HG03025 (cell line): ENCODE measurements around the gene LLPH.

Experiments used
- ATAC-seq: cut with Tn5 transposase; IDR thresholded peaks from one replicate; pipeline ENCODE4 v1.9.1; 2021; ENCODE audit warnings: mild to moderate bottlenecking, moderate library complexity; ENCODE audit not compliant: unreplicated experiment, low FRiP score

Gene LLPH

DNA sequence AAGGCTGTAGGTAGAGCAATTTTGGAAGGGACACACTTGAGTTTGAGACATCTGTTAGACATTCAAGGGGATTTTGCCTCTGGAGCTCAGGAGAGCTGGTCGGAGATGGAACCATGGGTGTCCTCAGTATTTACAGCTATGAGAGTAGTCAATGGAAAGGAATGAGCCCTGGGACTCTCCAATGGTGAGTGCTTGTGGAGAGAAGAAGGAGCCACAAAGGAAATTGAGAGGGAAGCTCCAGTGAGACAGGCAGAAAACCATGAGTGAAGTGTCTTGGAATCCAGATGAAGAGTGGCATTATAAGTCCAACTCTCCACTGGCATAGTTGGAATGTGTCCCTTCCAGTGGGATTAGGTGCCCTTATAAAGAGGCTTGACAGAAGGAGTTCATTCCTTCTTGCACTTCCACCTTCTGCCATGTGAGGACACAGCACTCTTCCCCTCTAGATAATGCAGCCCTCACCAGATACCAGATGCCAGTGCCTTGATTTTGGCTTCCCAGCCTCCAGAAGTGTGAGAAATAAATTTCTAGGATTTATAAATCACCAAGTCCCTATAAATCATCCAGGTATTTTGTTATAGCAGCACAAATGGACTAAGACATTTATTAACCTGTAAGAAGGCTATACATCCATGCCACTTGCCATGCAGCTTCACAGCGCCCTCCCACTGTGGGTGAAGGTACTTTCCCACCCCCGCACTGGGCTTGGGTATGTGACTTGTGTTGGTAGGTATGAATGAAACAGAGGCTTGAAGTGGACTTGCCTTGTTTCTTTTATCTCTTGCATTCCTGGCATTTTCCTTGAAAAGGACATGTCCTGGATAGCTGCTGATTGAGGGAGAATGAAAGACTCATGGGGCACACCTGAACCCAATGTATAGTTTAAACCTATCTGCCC is 27.3 kb downstream of the LLPH start:
- no peak for ATAC-seq

DNA sequence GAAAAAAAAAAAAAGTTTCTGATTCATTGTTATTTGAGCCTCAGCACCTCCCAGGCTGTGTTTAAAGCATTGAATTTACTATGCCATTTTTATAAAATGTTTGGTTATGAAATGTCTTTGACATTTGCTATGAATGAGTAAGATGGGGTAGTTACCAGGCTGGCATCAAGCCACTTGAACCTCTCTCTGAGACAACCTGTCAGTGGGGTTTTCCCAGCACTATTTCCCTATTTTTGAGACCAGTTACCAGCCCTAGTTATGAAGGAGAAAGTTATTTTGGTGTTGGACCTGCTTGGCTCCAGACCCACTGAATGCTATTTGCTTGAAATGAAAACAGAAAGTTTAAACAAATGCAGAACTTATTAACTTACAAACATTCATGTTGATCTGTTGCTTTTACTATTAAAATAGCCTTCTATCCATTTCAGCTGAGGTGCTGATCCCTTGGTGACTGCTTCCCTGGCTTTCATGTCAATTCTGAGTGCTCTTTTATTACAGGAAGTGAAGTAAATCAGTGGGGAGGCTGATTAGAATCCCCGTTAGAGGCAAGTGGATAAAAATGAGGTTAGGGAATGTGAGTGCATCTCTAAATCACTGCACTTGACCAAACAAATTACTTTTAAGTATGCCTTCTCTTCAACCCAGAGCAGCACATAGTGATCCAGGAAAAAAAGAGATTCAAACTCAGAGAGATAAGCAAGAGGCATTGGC is 37.8 kb downstream of the LLPH start:
- ATAC-seq, result no peak

DNA sequence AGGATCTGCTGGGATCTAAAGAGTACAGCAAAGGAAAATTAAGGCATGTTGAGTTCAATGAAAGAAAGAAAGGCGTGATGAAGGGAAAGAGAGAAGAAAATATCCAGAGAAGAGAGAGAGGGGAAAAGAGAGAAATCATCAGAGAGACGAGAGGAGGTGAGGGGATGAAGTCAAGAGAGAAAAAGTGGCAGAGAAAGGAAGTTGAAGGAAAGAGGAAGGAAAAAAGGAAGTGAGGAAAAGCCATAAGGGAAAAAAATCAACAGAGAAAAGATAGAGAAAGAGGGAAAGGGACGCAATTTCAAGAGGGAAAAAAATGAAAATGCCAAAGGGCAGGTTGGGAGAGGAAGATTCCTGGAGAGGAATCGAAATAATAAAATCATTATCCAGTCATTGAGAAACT is 40.4 kb downstream of the LLPH start:
- ATAC-seq, result no peak

- ATAC-seq, result peak; percentile 49
Observed at GRCh38 chr12:66087365-66087943, 43.1 kb downstream of the LLPH start.

DNA sequence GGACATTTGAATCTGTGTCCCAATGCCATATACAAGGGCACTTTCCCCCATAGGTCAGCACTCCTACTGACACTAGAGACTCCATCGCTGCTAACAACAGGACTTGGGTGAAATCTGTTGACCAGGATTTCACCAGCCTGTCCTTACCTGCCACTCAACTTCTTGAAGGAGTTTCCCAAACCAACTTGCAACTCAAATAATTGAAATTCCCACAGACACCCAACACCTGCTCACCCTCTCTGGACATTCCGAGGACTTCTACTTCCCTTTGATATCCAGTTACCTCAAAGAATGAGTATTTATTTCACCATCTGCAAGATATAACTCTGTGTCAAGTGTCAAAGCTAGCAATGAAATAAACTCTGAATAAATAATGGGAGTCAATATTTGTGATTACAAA is 44.6 kb downstream of the LLPH start:
- ATAC-seq, result no peak

- ATAC-seq, result no peak
Observed at GRCh38 chr12:66085213-66085612, 45.3 kb downstream of the LLPH start.

- ATAC-seq, result no peak
Observed at GRCh38 chr12:66083766-66084165, 46.8 kb downstream of the LLPH start.

DNA sequence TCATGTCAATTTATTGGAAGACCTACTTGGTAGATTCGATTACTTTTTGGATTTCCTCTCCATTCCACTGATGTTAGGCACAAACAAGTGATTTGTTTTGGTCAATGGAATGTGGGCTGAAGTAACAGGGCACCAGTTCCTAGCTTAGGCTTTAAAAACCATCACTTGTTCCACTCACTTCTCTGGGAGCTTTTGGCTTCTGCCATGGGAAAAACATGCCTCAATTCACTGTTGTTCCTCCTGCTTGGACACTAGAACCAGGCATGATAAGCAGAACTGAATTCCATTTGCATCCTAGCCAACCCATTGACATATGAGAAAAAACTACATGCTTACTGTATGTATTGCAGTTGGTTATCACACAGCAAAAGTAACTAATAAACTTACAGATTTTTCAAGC is 47.8 kb downstream of the LLPH start:
- ATAC-seq, result no peak

DNA sequence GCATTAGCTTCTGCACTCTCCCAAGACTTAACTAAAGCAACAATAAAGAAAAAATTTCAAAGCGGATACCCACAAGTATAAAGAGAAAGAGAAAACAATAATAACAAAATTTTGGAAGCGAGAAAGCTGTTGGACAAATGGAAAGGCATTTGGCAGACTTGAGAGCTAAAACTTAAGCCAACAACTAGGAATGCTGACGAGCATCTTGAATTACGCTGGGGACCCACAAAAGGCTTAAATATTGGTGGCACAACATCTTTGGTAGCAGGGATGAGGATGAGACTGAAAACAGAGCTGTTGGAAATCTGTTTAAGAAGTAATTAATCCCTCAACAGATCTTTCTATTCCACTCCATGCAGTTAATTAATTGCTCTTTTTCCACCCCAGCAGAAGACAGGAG is 49.8 kb downstream of the LLPH start:
- no peak for ATAC-seq

DNA sequence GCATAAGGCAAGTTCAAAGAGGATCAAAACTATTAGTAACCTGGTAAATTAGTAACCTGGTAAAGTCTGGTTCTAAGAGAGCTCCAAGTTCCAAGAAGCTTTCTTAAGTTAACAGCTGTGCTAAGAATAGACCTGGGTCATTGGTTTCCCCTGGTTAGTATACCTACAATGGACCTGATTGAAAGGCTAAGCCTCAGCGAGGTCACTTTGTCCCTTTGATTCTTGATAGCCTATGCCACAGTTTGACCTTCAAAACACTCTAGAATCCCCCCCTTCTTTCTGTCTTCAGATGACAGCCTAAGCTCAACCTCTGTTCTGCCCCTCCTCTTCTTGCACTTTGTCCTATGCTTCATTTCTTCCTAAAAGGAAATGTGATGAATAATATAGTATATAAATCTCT is 53.0 kb downstream of the LLPH start:
- no peak for ATAC-seq

DNA sequence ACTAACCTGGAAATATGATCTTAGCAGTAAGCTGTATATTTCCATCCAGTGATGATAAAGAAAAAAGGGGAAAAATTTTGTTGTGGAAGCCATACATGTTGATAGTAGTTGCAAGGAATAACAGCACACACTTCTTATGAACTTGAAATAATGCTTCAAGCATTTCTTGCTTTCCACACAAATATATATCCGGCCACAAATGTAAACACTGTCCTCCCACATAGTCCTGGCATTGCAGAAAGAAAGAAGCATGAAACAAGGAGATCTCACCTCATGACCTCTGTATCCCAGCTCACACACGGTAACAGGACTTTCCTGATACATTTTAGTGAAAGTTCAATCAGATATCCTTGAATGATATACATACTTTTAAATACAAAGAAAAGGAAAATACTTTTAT is 56.0 kb downstream of the LLPH start:
- ATAC-seq, result no peak

DNA sequence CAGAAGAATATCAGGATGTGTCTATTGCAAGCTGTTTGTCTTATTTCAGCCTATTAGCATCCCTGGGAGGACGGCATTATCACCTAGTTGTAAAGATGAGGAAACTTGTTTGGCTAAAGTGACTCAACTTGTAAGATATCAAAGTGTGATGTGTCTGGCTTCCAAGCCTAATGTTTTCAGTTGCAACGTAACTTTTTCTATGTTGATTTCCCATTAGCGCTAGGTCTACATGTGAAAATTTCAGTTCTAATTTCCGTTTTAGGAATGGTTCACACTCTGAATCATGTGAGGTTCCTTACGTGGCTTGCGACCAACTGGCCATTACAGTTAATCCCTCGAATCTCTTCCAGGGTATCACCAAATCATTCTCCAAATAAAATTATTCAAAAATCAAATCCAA is 58.0 kb downstream of the LLPH start:
- peak; percentile 31 for ATAC-seq

- ATAC-seq, result peak; percentile 66
Observed at GRCh38 chr12:66072135-66072534, 58.4 kb downstream of the LLPH start.

DNA sequence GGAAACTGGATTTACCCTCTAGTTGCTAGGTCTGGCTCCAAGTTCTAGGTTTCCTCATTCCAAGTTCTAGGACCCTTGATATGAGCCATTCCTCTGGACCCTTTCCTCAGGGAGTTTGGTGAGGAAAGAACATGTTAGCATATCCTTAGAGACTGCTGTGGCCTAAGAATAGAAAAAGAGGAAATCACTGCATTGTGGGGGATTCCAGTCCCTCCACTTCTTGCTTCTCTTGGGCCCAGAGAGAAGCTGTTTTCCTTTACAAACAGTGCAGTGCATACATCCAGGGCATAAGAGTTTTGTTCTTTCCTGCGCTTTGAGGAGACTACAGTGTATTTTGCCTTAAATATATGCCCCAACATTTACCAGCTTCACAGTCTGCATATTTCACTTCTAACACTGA is 59.0 kb downstream of the LLPH start:
- no peak for ATAC-seq

DNA sequence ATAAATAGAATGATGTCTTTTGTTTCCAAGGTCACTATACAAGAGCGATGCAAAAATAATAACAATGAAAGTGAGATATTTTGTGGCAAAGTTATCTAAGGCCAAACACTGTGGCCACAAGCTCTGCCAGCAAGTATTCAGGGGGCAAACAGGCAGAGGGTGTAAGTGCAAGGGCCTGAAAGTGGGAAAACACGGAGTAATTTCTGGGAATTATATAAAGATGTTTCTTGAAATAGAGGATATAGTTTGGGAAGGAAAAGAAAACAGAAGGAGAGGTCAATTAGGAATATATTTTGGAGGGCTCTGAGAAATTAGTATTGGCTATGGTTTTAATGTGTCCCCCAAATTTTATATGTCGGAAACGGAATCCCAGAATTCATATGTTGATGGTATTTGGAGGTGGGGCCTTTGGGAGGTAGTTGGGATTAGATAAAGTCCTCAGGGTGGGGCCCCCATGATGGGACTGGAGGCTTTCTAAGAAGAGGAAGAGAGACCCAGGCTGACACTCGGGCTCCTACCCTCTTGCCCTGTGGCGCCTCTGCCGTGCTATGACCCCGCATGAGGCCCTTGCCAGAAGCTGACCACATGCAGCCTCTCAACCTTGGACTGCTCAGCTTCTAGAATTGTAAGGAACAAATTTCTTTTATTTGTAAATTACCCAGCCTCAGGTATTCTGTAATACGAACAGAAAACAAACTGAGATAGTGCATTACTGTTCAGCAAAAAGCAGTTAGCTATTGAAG is 60.0 kb downstream of the LLPH start:
- ATAC-seq, result no peak

DNA sequence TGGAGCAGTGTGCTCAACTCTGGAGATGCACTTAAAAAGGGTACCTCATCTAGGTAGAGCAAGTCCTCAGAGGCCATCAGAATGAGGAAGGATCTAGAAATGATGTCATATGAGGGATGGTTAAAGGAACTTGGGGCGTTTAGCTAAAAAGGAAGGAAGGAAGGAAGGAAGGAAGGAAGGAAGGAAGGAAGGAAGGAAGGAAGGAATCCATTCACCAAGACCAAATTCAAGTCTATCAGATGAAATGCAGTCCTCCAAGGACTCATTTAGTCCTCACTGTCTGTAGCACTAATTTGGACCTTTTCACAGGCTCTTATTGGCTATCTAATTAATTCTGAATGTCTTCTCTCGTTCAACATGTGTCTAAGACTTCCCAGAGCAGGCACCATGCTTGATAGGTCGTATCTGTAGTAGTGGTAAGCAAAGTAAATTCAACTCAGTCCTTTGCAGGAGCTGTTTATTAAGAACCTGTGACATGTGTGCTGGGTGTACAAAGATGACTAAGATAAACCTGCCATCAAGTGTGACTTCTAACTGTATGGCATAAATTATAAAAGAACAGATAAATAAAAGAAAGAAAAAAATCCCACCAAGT is 63.5 kb downstream of the LLPH start:
- ATAC-seq, result peak; percentile 17
